DOHH2 (cell line): ENCODE results near the gene MIAT.

ENCODE experiments used
- H3F3A ChIP-seq: fragments of 200-600 bp; sonication (generic), shearing (Covaris generic); 2 replicates; pipeline ENCODE4 v1.6.0; 2016; ENCODE audit warnings: antibody characterized with exemption, mild to moderate bottlenecking; ENCODE audit not compliant: control insufficient read depth, insufficient read depth
- H3K27ac ChIP-seq: fragments of 200-600 bp; sonication (generic); 2 replicates; pipeline ENCODE4 v1.5.1; 2014; ENCODE audit warnings: low read depth, mild to moderate bottlenecking, low read length, moderate library complexity
- H3K27me3 ChIP-seq: fragments of 200-600 bp; sonication (generic); 2 replicates; pipeline ENCODE4 v1.6.1; 2014; ENCODE audit warnings: mild to moderate bottlenecking, low read length, mixed read lengths; ENCODE audit not compliant: control insufficient read depth
- H3K36me3 ChIP-seq: fragments of 200-600 bp; sonication (generic); 2 replicates; pipeline ENCODE4 v1.6.1; 2014; ENCODE audit warnings: mild to moderate bottlenecking, low read length, moderate library complexity, mixed read lengths; ENCODE audit not compliant: control insufficient read depth
- H3K4me1 ChIP-seq: fragments of 200-600 bp; sonication (generic); 2 replicates; pipeline ENCODE4 v1.6.1; 2014; ENCODE audit warnings: mild to moderate bottlenecking, low read length, mixed read lengths; ENCODE audit not compliant: control insufficient read depth
- H3K4me2 ChIP-seq: fragments of 200-600 bp; sonication (generic); 2 replicates; pipeline ENCODE4 v1.6.0; 2014; ENCODE audit warnings: mild to moderate bottlenecking, low read length, moderate library complexity
- H3K4me3 ChIP-seq: fragments of 200-600 bp; sonication (generic); 2 replicates; pipeline ENCODE4 v1.5.1; 2014; ENCODE audit warnings: mild to moderate bottlenecking, low read length, mixed read lengths
- H3K79me2 ChIP-seq: fragments of 200-600 bp; sonication (generic); 2 replicates; pipeline ENCODE4 v1.6.1; 2014; ENCODE audit warnings: mild to moderate bottlenecking, low read length, mixed read lengths; ENCODE audit not compliant: control insufficient read depth
- H3K9me2 ChIP-seq: fragments of 200-600 bp; sonication (generic); replicated peaks from 2 replicates; pipeline ENCODE4 v1.6.1; 2014; ENCODE audit warnings: mild to moderate bottlenecking, low read length, mixed read lengths; ENCODE audit not compliant: control insufficient read depth
- H3K9me3 ChIP-seq: fragments of 200-600 bp; sonication (generic); 2 replicates; pipeline ENCODE4 v1.6.1; 2014; ENCODE audit warnings: antibody characterized with exemption, low read length, mixed read lengths; ENCODE audit not compliant: control insufficient read depth, insufficient read depth
- H4K20me1 ChIP-seq: fragments of 200-600 bp; sonication (generic); 2 replicates; pipeline ENCODE4 v1.6.0; 2014; ENCODE audit warnings: low read depth, mild to moderate bottlenecking, antibody characterized with exemption, low read length, moderate library complexity; ENCODE audit not compliant: control insufficient read depth, insufficient read depth
- CTCF ChIP-seq: fragments of 200-600 bp; sonication (generic); IDR thresholded peaks from one replicate; pipeline ENCODE4 v1.5.1; 2014; ENCODE audit warnings: antibody characterized with exemption, mild to moderate bottlenecking, low read depth, low read length; ENCODE audit not compliant: poor library complexity, severe bottlenecking
- EZH2phosphoT487 ChIP-seq: fragments of 200-600 bp; sonication (generic); IDR thresholded peaks from 2 replicates; pipeline ENCODE4 v1.6.1; 2017; ENCODE audit warnings: borderline replicate concordance, mild to moderate bottlenecking, antibody characterized with exemption, low read length, moderate library complexity, mixed read lengths

MIAT gene

GRCh38 chr22:26689513-26690301 lies 32.3 kb downstream of the MIAT start:
- Histone ChIP-seq H3K27me3 (no peaks in the 10 kb centered on the region), H3K27ac (no peak overlapping the region), H4K20me1 (no peaks in the 10 kb centered on the region), H3K4me3 (no peak overlapping the region), H3K4me2 (no peak overlapping the region), H3K9me3 (no peaks in the 10 kb centered on the region), H3K4me1 (no peaks in the 10 kb centered on the region), H3K36me3 (no peaks in the 10 kb centered on the region), H3K79me2 (no peaks in the 10 kb centered on the region), H3K9me2 (no peaks in the 10 kb centered on the region), H3F3A (no peaks in the 10 kb centered on the region)
- TF ChIP-seq CTCF = no peak
- no peak for TF ChIP-seq EZH2phosphoT487

GRCh38 chr22:26690654-26691376 lies 33.4 kb downstream of the MIAT start:
- Histone ChIP-seq H3K4me1 (no peaks in the 10 kb centered on the region), H3K36me3 (no peaks in the 10 kb centered on the region), H3K4me2 (no peak overlapping the region), H4K20me1 (no peaks in the 10 kb centered on the region), H3K4me3 (no peak overlapping the region), H3K9me3 (no peaks in the 10 kb centered on the region), H3F3A (no peaks in the 10 kb centered on the region), H3K27ac (no peak overlapping the region), H3K79me2 (no peaks in the 10 kb centered on the region), H3K27me3 (no peaks in the 10 kb centered on the region), H3K9me2 (no peaks in the 10 kb centered on the region)
- no peak for TF ChIP-seq CTCF
- no peak for TF ChIP-seq EZH2phosphoT487

- Histone ChIP-seq H3K9me3 (no peaks in the 10 kb centered on the region), H3K27ac (no peak overlapping the region), H3K4me3 (no peak overlapping the region), H4K20me1 (no peaks in the 10 kb centered on the region), H3K4me2 (no peak overlapping the region), H3K9me2 (no peaks in the 10 kb centered on the region), H3F3A (no peaks in the 10 kb centered on the region), H3K79me2 (no peaks in the 10 kb centered on the region), H3K4me1 (no peaks in the 10 kb centered on the region), H3K36me3 (no peaks in the 10 kb centered on the region), H3K27me3 (no peaks in the 10 kb centered on the region)
- TF ChIP-seq EZH2phosphoT487 (no peak), CTCF (no peak)
Observed at GRCh38 chr22:26691377-26691716, 34.0 kb downstream of the MIAT start.
